NCI-H2227 (cell line): ENCODE measurements around the gene SEC16A.

Source experiments
- DNase-seq: peaks from one replicate; lab custom pipeline; 2025; ENCODE audit not compliant: unreplicated experiment; lab: John Stamatoyannopoulos, UW

SEC16A gene

GRCh38 chr9:136504512-136505348 lies 21.9 kb upstream of the SEC16A start:
- DNase-seq, result no peak

- no peak for DNase-seq
These were observed 20.2 kb upstream of the SEC16A start for GRCh38 chr9:136502940-136503550.

GRCh38 chr9:136502196-136502595 lies 19.4 kb upstream of the SEC16A start:
- DNase-seq, result no peak

GRCh38 chr9:136501686-136502085 lies 18.8 kb upstream of the SEC16A start:
- DNase-seq, result no peak

- DNase-seq, result no peak
These were observed 17.4 kb upstream of the SEC16A start for GRCh38 chr9:136499935-136500910.

- DNase-seq, result no peak
These were observed 16.5 kb upstream of the SEC16A start for GRCh38 chr9:136499071-136499934.

- no peak for DNase-seq
These were observed 15.3 kb upstream of the SEC16A start for GRCh38 chr9:136497916-136498695.

- no peak for DNase-seq
These were observed 14.2 kb upstream of the SEC16A start for GRCh38 chr9:136496801-136497620.

GRCh38 chr9:136496181-136496580 lies 13.3 kb upstream of the SEC16A start:
- DNase-seq, result no peak

GRCh38 chr9:136495238-136495800 lies 12.5 kb upstream of the SEC16A start:
- no peak for DNase-seq

- no peak for DNase-seq
These were observed 11.8 kb upstream of the SEC16A start for GRCh38 chr9:136494531-136495215.

- DNase-seq, result no peak
These were observed 11.2 kb upstream of the SEC16A start for GRCh38 chr9:136494012-136494411.

GRCh38 chr9:136493567-136493971 lies 10.7 kb upstream of the SEC16A start:
- no peak for DNase-seq

- no peak for DNase-seq
These were observed 10.2 kb upstream of the SEC16A start for GRCh38 chr9:136492978-136493522.

- no peak for DNase-seq
These were observed 6.9 kb upstream of the SEC16A start for GRCh38 chr9:136489731-136490130.

- peak; percentile 40 for DNase-seq
These were observed 5.7 kb upstream of the SEC16A start for GRCh38 chr9:136488247-136489214.
